NOMO-1 treated with dmso at 0.1 percent for 144 hours (cell line): ENCODE measurements around the gene CHST8.
"Not testable (repeated sequence)": the region's sequence is repeated elsewhere in the genome, so short reads cannot be mapped to it uniquely, and the experiment has no call there.

ENCODE experiments used
- DNase-seq: peaks from one replicate; lab custom pipeline; 2025; ENCODE audit not compliant: unreplicated experiment; lab: John Stamatoyannopoulos, UW

CHST8 gene, protein sequence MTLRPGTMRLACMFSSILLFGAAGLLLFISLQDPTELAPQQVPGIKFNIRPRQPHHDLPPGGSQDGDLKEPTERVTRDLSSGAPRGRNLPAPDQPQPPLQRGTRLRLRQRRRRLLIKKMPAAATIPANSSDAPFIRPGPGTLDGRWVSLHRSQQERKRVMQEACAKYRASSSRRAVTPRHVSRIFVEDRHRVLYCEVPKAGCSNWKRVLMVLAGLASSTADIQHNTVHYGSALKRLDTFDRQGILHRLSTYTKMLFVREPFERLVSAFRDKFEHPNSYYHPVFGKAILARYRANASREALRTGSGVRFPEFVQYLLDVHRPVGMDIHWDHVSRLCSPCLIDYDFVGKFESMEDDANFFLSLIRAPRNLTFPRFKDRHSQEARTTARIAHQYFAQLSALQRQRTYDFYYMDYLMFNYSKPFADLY

DNA sequence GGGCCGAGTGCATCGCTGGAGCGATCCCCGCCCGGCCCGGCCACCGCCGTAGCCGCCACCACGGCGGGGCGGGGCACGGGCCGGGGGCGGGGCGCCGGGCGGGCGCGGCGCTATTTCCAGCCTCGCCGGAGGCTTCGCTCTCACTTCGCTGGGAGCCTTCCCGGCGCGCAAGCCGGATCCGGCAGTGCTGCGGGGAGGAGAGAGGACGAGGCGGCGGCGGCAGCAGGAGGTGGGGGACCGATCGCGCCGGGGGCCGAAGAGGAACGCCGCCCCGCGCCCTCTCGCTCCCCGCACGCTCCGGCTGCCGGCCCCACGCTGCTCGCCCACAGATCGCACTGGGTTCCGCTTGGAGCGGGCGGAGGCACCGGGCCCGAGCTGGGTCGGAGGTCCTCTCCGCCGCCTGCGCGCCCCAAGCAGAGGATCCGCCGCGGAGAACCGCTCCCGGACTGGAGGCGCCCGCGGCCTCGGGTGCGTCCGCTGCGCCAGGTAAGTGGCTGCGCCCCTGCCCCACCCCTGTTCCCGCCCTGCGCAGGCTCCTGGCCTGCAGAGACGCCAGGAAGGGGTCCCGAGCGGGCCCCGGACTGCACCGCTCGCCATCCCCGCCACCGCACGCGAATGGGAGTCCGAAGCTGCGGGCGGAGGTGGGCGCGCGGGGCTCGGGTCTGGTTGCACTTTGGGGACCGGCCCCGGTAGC is at the start of gene CHST8:
Gene CHST8, plus strand, starts transcription at position 143 of the 694 bp plus-strand sequence. CDS start 67,309 bp downstream, outside the sequence.
- DNase-seq: no peak

DNA sequence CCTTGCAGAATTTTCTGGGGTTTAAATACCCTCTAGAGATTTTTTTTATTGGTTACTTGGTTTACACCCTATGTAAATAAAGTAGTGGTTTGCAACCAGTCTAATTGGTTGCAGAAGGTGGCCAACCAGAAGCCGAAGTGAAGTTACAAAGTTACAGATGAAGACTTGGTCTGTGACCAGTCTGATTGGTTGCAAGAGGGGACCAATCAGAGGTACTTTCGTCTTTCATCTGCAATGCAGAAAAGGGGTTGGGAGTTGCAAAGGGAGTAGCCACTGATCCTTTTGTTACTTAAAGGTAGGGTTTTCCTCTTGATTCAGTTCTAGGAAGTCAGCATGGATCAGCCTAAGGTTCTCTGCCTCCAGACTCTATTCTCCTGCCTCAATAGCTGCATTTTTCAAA is 48.8 kb upstream of the CHST8 start:
- DNase-seq: no peak

DNA sequence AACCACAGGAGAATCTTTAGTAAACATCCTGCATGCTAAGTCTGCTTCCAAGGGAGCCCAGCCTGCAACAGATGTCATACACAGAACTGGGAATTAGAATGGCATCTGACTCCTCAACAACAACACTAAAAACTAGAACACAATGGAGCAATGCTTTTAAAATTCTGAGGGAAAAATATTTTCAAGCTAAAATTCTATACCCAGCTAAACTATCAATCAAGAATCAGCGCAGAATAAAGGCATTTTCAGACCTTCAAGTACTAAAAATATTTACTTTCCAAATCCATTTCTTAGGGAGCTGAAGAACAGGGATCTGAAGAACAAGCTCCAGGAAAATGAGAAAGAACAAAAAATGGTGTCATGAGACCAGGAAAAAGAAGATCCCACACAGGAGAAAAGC is 46.9 kb upstream of the CHST8 start:
- no peak for DNase-seq

DNA sequence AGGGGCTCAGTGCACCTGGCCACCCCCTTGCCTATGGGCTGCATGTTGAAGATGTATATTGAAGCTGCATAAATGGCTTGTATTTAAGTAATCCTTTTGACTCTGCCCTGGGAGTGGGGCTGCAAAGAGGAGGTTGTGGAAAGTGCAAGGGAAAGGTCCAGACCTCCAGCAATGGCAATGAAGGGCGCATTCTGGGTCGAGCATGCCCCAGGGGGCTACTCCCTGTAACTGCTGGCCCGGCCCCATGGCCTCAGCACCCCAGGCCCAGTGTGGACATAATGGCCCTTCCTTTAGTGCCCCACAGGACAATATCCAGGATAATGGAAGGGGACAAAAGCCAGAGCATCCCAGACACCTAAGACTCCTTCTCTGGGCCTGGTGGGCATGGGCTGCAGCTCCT is 43.1 kb upstream of the CHST8 start:
- no peak for DNase-seq

DNA sequence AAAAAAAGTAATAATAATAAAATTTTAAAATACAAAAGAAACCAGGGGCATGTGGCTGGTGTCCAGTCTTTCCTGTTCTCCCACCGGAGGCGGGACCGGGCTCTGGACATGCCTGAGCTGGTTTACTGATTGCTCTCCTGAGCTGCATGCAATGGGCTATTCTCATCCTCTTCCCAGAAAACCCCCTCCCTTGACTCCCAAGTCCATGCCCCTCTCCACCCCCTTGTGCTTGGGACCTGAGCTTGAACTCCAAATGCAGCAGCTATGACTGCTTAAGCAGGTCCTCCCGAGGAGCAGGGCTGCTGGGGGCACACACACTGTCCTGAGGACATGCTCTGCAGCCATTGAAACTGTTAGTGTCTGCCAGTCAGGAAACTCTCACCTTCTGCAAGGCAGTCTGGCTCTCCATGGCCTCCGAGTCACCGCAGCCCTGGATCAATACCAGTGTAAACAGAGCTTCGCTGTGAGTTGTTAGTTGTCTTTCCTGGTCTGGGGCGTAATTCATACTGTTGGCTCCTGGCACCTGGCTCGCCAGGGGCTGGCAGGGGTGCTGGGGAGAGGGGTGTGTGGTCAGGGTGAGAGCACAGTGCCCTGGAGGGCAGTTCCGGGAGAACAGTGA is 41.6 kb upstream of the CHST8 start:
- no peak for DNase-seq

DNA sequence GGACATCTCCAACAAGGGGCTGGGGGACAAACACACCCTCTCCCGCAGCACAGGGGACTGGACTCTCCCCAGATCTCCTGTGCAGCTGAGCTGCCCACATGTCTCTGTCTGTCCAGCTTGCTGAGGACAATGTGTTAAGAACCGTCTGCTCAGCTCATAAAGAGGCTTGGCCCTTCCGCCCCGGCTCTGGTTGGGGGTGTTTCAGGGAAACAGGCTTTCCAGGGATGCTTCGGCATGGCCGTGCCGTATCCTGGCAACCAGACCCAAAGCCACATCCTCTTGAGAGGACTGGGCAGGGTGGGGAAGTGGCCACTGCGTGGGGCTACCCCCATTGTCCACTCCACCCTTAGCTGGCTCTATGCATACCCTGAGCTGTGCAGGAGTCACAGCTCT is 41.1 kb upstream of the CHST8 start:
- no peak for DNase-seq

DNA sequence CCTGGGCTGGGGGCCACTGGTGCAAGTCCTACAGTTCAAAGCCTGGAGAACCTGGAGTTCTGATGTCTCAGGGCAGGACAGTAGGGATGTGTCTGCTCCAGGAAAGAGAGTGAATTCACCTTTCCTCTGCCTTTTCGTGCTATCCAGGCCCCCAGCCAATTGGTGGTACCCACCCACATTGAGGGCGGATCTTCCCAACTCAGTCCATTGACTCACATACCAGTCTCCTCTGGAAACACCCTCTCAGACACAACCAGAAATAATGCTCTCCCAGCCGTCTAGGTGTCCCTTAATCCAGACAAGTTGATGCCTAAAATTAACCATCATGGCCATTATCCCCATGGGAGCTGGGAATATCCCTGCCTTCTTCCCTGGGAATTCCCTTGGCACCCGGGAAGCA is 38.8 kb upstream of the CHST8 start:
- DNase-seq: no peak

DNA sequence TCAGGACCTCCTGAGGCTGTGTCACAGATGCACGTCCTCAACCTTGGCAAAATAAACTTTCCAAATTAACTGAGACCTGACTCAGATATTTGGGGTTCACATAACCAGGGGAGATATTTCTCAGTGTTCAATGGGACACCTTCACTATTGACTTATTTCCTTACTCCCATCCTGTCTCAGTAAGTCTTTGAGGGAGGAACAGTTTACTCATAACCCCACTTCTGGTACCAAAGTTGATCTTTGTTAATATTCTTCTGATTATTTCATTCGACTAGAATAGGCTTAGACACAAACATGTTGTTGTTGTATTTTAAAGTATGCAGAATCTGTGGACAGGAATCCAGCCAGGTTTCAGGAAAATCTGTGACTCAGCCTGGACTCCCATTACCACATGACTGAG is 34.6 kb upstream of the CHST8 start:
- no peak for DNase-seq

DNA sequence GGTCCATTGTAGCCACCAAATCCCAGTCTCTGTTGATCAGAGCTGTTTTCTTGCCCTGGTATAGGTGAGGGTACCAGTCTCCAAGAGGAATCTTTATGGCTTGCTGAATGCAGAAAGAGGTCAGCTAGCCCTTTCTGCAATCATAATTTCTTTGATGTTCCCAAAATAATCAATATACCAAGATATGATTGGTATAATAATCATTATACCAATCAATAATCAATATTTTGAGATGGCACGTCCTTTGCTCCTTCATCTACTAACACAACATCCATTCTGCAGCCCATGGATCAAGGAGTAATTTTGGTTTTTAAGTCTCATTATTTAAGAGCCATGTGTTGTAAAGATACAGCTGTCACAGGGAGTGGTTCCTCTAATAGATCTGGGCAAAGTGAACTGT is 31.5 kb upstream of the CHST8 start:
- DNase-seq: no peak

DNA sequence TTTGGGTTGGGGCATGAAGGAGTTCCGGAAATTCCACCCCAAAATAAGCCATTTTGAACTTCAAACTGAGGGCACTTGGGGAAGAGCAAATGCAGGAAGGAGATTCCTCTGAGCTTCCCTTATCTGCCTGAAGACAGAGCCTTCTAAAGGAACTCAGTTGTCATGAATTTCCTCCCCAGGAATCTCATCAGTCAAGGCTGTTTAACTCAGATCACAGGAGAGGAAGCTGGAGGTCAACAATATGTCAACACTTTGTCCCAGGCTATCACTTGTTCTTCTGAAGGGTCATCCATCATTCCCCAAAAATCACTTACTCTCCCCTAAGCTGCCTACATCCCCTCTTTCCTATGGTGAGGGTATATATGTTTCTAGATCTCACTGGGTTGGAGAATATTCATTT is 26.0 kb upstream of the CHST8 start:
- DNase-seq: no peak

DNA sequence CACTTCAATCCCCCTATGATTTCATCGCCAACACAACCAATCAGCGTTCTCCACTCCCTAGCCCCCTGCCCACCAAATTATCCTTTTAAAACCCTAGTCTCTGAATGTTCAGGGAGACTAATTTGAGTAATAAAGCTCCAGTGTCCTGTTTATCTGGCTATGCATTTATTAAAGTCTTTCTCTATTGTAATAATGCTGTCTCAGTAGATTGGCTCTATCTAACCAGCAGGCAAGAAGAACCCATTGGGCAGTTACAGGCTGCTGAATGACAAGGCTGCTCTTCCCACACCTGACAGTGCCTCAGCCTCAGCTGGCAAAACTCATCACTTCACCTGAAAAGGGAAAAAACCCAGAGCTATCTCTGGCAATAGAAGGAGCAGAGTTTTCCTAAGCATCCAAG is 20.2 kb upstream of the CHST8 start:
- DNase-seq: no peak

DNA sequence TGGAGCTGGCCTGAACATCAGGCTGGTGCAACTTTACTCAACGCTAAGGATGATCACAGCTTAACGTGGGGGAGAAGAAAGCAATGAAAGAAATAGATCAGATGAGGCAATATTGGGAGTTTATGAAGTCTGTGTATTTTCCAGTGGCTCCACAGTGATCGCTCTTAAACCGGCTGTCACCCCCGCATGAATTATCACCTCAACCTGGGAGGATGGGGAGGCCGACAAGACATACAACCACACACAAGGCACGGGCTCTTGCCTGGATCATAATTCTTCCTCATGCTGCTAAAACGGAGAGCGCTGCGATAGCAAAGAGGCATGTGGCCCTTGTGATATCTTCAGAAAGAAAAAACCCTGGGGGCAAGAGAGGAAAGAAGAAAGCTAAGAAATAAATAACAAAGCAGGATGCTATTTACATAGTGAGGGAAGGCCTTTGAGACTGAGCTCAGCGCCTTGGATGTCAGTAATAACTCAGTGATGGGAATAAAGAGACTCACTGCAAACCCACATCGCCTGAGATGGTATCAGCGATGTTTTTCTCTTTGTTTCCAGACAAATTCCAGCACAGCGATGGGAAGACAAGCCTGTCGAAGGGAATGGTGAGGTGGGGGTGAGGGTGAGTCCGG is 19.1 kb upstream of the CHST8 start:
- DNase-seq: no peak

DNA sequence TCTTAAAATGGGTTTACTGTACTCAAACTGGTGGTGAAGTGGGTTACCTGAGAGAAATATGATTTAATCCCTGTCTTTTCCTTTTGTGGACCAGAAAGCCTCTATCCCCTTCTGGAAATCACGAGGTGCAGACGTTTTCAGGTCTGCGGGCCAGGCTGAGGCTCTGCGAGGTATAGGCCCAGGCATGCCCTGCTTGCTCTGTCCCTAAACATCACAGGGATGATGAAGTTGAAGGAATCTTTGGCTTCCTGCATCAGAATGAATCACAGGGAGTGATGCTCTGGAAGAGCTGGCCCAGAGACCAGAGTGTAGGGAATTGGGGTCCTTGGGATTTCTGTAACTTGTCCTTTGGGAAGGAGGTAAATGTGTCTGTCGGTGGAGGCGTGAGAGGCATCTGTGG is 18.4 kb upstream of the CHST8 start:
- DNase-seq: no peak

DNA sequence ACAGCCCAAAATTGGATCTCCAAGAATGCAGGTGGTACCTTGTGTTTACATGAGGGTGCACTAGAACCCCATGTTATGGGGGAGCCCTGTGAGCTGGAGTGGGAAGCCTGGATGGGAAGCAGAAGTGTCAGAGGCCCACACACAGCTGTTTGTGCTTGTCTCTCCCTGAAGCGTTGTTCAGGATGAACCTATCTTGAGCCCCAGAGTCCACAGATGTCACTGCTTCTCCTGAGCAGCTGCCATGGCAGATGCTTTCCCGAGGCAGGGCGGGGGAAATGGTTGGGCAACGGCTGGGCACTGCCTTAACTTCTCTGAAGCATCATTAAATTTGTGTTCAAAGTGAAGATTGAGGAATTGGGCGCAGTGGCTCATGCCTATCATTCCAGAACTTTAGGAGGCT is 17.1 kb upstream of the CHST8 start:
- DNase-seq: no peak

DNA sequence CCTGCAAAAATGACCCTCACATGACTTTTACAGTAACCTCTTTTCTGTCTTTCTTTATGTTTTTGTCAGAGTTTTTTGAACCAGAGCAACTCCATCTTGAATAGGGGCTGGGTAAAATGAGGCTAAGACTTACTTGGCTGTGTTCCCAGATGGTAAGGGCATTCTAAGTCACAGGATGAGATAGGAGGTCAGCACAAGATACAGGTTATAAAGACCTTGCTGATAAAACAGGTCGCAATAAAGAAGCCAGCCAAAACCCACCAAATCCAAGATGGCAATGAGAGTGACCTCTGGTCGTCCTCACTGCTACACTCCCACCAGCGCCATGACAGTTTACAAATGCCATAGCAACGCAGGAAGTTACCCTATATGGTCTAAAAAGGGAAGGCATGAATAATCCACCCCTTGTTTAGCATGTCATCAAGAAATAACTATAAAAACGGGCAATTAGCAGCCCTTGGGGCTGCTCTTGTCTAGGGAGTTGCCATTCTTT is 15.9 kb upstream of the CHST8 start:
- not testable (repeated sequence) for DNase-seq

DNA sequence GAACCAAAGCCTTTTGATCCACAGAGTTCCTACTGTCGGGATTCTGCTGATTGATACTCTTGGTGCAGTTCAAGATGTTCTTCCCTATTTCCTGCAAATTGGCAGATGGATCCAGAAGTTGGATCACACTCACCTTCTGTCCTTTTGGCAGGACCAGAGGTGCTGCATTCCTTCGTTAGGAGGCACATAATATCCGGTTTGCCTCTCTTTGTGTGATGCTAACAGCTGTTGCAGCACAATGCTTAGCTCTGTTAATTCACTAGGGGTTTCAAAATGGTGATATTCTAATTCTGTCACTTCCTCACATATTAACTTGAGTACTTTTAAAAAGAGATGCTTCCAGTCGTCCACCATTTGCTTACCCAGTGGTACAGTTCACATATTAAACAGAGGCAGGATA is 15.2 kb upstream of the CHST8 start:
- DNase-seq: no peak

DNA sequence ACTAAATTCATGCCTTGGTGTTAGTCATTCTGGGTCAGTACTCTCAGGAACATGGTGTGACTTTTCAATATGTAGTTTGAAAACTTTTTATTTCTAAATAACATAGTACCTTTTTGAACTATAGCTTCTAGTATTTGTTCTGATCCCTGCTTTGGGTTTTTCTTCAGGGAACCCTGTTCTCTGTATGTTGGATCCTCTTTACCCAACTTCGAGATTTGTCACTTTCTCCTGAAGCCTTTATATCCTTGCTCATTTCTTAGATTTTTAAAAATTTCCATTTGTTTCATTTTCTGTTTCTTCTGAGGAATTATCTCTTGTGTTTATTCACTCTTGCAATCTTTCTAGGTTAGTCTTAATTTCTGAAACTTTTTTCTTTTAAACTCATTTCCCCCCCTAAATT is 12.4 kb upstream of the CHST8 start:
- no peak for DNase-seq

DNA sequence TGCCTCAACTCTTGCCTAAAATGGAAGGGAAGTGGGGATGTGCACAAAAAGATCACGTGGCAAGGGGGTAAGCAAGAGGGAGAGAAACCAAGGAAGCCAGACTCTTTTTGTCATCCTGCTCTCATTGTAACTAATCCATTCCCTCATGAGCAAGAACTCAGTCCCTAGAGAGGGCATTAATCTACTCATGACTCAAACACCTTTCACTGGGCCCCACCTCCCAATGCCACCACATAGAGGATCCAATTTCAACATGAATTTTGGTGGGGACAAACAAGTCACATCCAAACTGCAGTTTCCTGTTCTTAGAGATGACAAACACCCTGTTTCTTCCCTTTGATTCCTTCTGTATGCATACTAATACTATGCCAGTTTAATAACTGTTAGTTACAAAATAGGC is 11.2 kb upstream of the CHST8 start:
- no peak for DNase-seq

DNA sequence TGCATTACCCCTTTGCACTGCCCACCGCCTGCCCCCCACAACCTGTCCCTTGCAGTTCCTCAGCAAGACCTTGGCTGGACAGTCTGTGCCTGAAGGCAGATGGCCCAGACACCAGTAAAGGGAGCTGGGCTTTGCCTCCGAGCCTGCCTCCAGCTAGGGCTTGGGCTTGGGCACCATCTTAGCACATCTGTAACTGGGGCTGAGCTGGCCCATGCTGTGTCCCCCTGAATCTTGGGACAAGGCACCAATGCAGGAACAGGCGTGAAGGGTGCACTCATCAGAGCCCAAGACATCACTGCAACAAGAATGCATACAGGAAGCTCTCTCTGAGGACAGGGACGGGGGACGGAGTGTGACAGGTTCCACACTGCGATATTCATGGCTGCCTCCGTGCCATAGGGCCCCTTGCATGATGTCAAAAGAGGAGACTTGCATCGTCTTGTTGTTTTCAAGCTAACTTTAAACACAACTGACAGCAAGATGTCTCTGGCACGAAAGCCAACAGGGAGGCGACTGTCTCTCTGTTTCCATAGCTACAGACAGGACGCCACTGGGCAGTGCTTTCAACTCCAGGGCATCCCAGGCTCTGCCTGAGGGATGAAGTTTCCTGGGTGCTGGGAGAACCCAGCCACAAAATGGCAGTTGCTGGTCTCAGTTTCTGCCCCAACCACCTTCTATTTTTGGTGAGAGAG is 8.7 kb upstream of the CHST8 start:
- DNase-seq: no peak

DNA sequence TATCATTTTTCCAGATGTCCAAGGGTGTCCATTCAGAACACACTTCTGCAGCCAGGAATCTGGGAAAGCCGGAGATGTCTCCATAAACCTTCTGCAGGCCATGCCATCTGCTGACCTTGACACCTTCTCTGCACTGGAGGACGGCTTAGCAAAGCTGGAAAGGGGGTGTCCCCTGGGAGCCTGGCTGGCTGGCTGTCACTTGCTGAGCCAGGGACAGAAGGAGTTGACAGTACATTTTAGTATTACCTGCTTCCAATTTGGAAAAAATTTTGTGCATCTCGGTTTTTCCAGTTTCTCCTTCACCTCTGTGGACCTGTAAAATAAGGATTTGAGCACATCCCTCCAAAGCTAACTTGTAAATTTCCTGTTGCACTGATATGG is 8.1 kb upstream of the CHST8 start:
- DNase-seq: no peak

DNA sequence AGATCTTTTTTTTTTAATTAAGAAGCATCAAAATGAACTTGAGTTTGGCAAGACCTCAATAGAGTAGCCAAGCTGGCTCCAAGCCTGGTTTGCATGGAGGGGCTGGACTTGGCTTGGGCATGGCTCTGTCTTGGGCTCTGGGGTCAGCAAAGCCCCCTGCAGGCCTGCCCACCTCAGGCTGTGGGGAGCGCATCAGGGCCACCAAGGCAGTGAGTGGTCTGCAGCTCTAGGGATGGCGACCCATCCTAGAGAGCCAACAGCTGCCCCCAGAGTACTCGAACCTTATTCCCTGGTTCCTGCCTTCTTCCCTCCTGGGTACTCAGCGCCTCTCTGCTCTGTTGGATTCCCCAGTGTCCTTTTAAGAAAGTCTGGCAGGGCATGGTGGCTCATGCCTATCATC is 5.4 kb upstream of the CHST8 start:
- DNase-seq: no peak
